IMR-90 (cell line): ENCODE results near the gene KL. TPM values are rescaled to one million over a fixed set of nuclear protein-coding genes. Genes with fewer than 3 reads are reported as not detected.

Experiments
- ATAC-seq: fragments of 200-7000 bp; cut with Tn5 transposase; 2 replicates; pipeline ENCODE4 v1.9.1; 2020; ENCODE audit warnings: low read depth, mild to moderate bottlenecking, moderate library complexity
- BruUV-seq: library from RNA; stranded (reverse); fragments of 400-500 nt; replicated peaks from 2 replicates; lab custom pipeline; 2021; lab: Mats Ljungman, UMichigan
- CTCF ChIA-PET: fragments of 300-600 bp; formaldehyde crosslinking; extraction: SDS; loops from one replicate; lab custom pipeline; 2021; ENCODE audit warnings: antibody characterized with exemption; lab: Yijun Ruan, JAX
- POLR2A ChIA-PET: fragments of 300-600 bp; sonication (Branson Sonifier 250); formaldehyde crosslinking; loops from one replicate; lab custom pipeline; 2022; ENCODE audit warnings: antibody characterized with exemption; ENCODE audit not compliant: unreplicated experiment; lab: Charles Lee
- DNase-seq: peaks from one replicate; pipeline ENCODE4 v3.0.0; 2013
- H2AFZ ChIP-seq: replicated peaks from 2 replicates; pipeline ENCODE3; 2013; ENCODE audit warnings: low read length, mild to moderate bottlenecking; ENCODE audit not compliant: poor library complexity
- H2AK5ac ChIP-seq: 2 replicates; pipeline ENCODE4 v1.6.1; 2013; ENCODE audit warnings: low read depth, low read length, inconsistent platforms
- H2AK9ac ChIP-seq: replicated peaks from 2 replicates; pipeline ENCODE3; 2013; ENCODE audit warnings: mild to moderate bottlenecking, low read depth, low read length, moderate library complexity; ENCODE audit not compliant: poor library complexity
- H2BK120ac ChIP-seq: 2 replicates; pipeline ENCODE4 v1.6.1; 2013; ENCODE audit warnings: low read depth, low read length, inconsistent platforms
- H2BK15ac ChIP-seq: 3 replicates; pipeline ENCODE4 v1.6.1; 2013; ENCODE audit warnings: low read depth, low read length, inconsistent platforms
- H2BK20ac ChIP-seq: 2 replicates; pipeline ENCODE4 v1.6.1; 2013; ENCODE audit warnings: low read depth, mild to moderate bottlenecking, inconsistent platforms, low read length, moderate library complexity
- H2BK5ac ChIP-seq: 2 replicates; pipeline ENCODE4 v1.6.1; 2013; ENCODE audit warnings: mild to moderate bottlenecking, low read depth, low read length, inconsistent platforms; ENCODE audit not compliant: poor library complexity, severe bottlenecking
- H3K14ac ChIP-seq: replicated peaks from 2 replicates; pipeline ENCODE4 v1.6.1; 2013; ENCODE audit warnings: low read depth, low read length, inconsistent platforms
- H3K18ac ChIP-seq: 2 replicates; pipeline ENCODE4 v1.6.1; 2013; ENCODE audit warnings: low read depth, low read length, control low read depth
- H3K23ac ChIP-seq: 2 replicates; pipeline ENCODE4 v1.6.1; 2013; ENCODE audit warnings: low read depth, low read length, inconsistent platforms
- H3K27ac ChIP-seq: 2 replicates; pipeline ENCODE4 v1.5.1; 2013; ENCODE audit warnings: mild to moderate bottlenecking, control low read depth, low read length; ENCODE audit not compliant: insufficient read depth
- H3K27me3 ChIP-seq: 2 replicates; pipeline ENCODE4 v1.6.1; 2013; ENCODE audit warnings: low read length; ENCODE audit not compliant: control insufficient read depth, insufficient read depth
- H3K36me3 ChIP-seq: 2 replicates; pipeline ENCODE4 v1.6.1; 2013; ENCODE audit warnings: low read length, mixed read lengths; ENCODE audit not compliant: control insufficient read depth, insufficient read depth
- H3K4ac ChIP-seq: 2 replicates; pipeline ENCODE4 v1.6.1; 2013; ENCODE audit warnings: low read depth, low read length, inconsistent platforms
- H3K4me1 ChIP-seq: 2 replicates; pipeline ENCODE4 v1.6.1; 2013; ENCODE audit warnings: low read length, mixed read lengths; ENCODE audit not compliant: control insufficient read depth, insufficient read depth
- H3K4me2 ChIP-seq: 2 replicates; pipeline ENCODE4 v1.6.1; 2013; ENCODE audit warnings: low read depth, mild to moderate bottlenecking, control low read depth, low read length, moderate library complexity
- H3K4me3 ChIP-seq: 2 replicates; pipeline ENCODE4 v1.5.1; 2013; ENCODE audit warnings: low read depth, mild to moderate bottlenecking, control low read depth, low read length, moderate library complexity; ENCODE audit not compliant: insufficient read depth
- H3K56ac ChIP-seq: 2 replicates; pipeline ENCODE4 v1.6.1; 2013; ENCODE audit warnings: low read length, inconsistent platforms; ENCODE audit not compliant: insufficient read depth; ENCODE audit errors: extremely low read depth
- H3K79me1 ChIP-seq, 2 experiments: 2 replicates each; pipeline ENCODE4 v1.6.1; 2013; ENCODE audit warnings: low read length in 2 of 2, inconsistent platforms in 1 of 2, low read depth in 1 of 2
- H3K9ac ChIP-seq: 2 replicates; pipeline ENCODE4 v1.6.1; 2013; ENCODE audit warnings: low read depth, low read length, control low read depth
- H3K9me1 ChIP-seq: 2 replicates; pipeline ENCODE4 v1.6.1; 2013; ENCODE audit warnings: low read length, inconsistent platforms; ENCODE audit not compliant: insufficient read depth
- H3K9me3 ChIP-seq: 2 replicates; pipeline ENCODE4 v1.6.1; 2013; ENCODE audit warnings: low read length; ENCODE audit not compliant: control insufficient read depth, insufficient read depth
- H4K20me1 ChIP-seq: 2 replicates; pipeline ENCODE4 v1.6.1; 2013; ENCODE audit warnings: low read length, inconsistent platforms; ENCODE audit not compliant: insufficient read depth
- H4K5ac ChIP-seq: 2 replicates; pipeline ENCODE4 v1.6.1; 2013; ENCODE audit warnings: mild to moderate bottlenecking, low read depth, low read length, control low read depth
- H4K8ac ChIP-seq, 2 experiments: 2 replicates each; pipeline ENCODE4 v1.6.1; 2013; ENCODE audit warnings: low read depth in 2 of 2, low read length in 2 of 2, control low read depth in 1 of 2, inconsistent platforms in 1 of 2
- H4K91ac ChIP-seq: 2 replicates; pipeline ENCODE4 v1.6.1; 2013; ENCODE audit warnings: low read depth, low read length, inconsistent platforms; ENCODE audit not compliant: insufficient read depth
- BHLHE40 ChIP-seq: fragments of 150-350 bp; IDR thresholded peaks from 2 replicates; pipeline ENCODE4 v1.6.1; 2016; ENCODE audit warnings: mild to moderate bottlenecking, low read depth, low read length
- CEBPB ChIP-seq: IDR thresholded peaks from 2 replicates; pipeline ENCODE4 v1.6.1; 2012; ENCODE audit warnings: low read depth, low read length, improper control_type of control experiment
- CHD1 ChIP-seq: IDR thresholded peaks from 2 replicates; pipeline ENCODE4 v1.6.1; 2012; ENCODE audit warnings: low read depth, low read length, improper control_type of control experiment
- CTCF ChIP-seq: conservative IDR thresholded peaks from 2 replicates; pipeline ENCODE4 v1.5.1; 2012; ENCODE audit warnings: mild to moderate bottlenecking, low read depth, low read length, improper control_type of control experiment
- FOS ChIP-seq: fragments of 150-350 bp; IDR thresholded peaks from 2 replicates; pipeline ENCODE4 v1.6.1; 2016; ENCODE audit warnings: low read depth, low read length
- MAFK ChIP-seq: IDR thresholded peaks from 2 replicates; pipeline ENCODE4 v1.6.1; 2012; ENCODE audit warnings: low read depth, low read length, improper control_type of control experiment
- MAZ ChIP-seq: IDR thresholded peaks from 2 replicates; pipeline ENCODE4 v1.6.1; 2012; ENCODE audit warnings: low read depth, mild to moderate bottlenecking, low read length, improper control_type of control experiment, moderate library complexity, borderline replicate concordance
- MXI1 ChIP-seq: IDR thresholded peaks from 2 replicates; pipeline ENCODE4 v1.6.1; 2012; ENCODE audit warnings: low read depth, mild to moderate bottlenecking, low read length, moderate library complexity, borderline replicate concordance
- NFE2L2 ChIP-seq: fragments of 150-350 bp; IDR thresholded peaks from 2 replicates; pipeline ENCODE4 v1.6.1; 2016; ENCODE audit warnings: low read depth, mild to moderate bottlenecking, low read length
- POLR2A ChIP-seq: IDR thresholded peaks from 2 replicates; pipeline ENCODE4 v1.6.1; 2012; ENCODE audit warnings: mild to moderate bottlenecking, low read depth, low read length
- RAD21 ChIP-seq: IDR thresholded peaks from 2 replicates; pipeline ENCODE4 v1.6.1; 2012; ENCODE audit warnings: low read length, improper control_type of control experiment
- RCOR1 ChIP-seq: IDR thresholded peaks from 2 replicates; pipeline ENCODE4 v1.6.1; 2012; ENCODE audit warnings: mild to moderate bottlenecking, low read length, improper control_type of control experiment; ENCODE audit not compliant: insufficient replicate concordance
- USF2 ChIP-seq: fragments of 150-350 bp; IDR thresholded peaks from 2 replicates; pipeline ENCODE4 v1.6.1; 2017; ENCODE audit warnings: mild to moderate bottlenecking, antibody characterized with exemption, low read length, low read depth
- WGBS, 2 experiments: methylation state at CpG; one replicate each; pipeline versions ENCODE4 v1.1.5 to v1.1.7; 2013; ENCODE audit warnings: missing lambda C conversion rate in 2 of 2; ENCODE audit not compliant: insufficient read length in 1 of 2; ENCODE audit errors: extremely low coverage in 2 of 2; 5-methylcytosine and 5-hydroxymethylcytosine counted together
- dilution Hi-C: fragments of 300-500 bp; cut with HindIII; formaldehyde crosslinking; loops from one replicate; pipeline ENCODE4 v1.14.3; 2018; ENCODE audit warnings: low sequenced_read_pairs; ENCODE audit not compliant: unreplicated experiment
- in situ Hi-C: fragments of 300-500 bp; cut with MboI; formaldehyde crosslinking; loops from 3 replicates; pipeline ENCODE4 v1.14.3; 2019; ENCODE audit warnings: low sequenced_read_pairs, inconsistent platforms, mixed read lengths
- intact Hi-C: fragments of 100-400 bp; cut with micrococcal nuclease; formaldehyde crosslinking; loops from 2 replicates; pipeline ENCODE4 v1.10.0; 2022
- polyA plus RNA-seq, 3 experiments: library from polyadenylated mRNA; depleted of rRNA; stranded (reverse); fragments of >200 nt; gene quantifications; 2 replicates each; pipeline ENCODE4 v1.2.3, GENCODE V29; 2012; ENCODE audit warnings: low replicate concordance in 1 of 3
- total RNA-seq: library from RNA; depleted of rRNA; stranded (reverse); fragments of >200 nt; gene quantifications from 2 replicates; pipeline ENCODE4 v1.2.3, GENCODE V29; 2012

The KL gene
- total and polyA plus RNA-seq, 2 of the 4 experiments (the other 2 are of a cell fraction), result not detected

- CTCF ChIA-PET, result interaction anchor here (1.0 kb wide), 1 partner anchor 13 kb away, joined by 5 read pairs; no protein-coding TSS in a partner anchor
- Histone ChIP-seq H2AK9ac (no peak overlapping the region), H4K5ac (no peak overlapping the region), H2BK120ac (no peak overlapping the region), H4K91ac (no peak overlapping the region), H2AK5ac (no peak overlapping the region), H3K23ac (no peak overlapping the region), H2BK15ac (no peak overlapping the region), H3K36me3 (no peaks in the 10 kb centered on the region), H3K4ac (no peak overlapping the region), H2AFZ (no peak overlapping the region), H4K20me1 (no peaks in the 10 kb centered on the region), H3K4me2 (no peak overlapping the region), H4K8ac (no peak overlapping the region), H3K56ac (no peak overlapping the region), H3K14ac (no peak overlapping the region), H3K9me3 (no peaks in the 10 kb centered on the region), H3K4me3 (no peak overlapping the region), H3K4me1 (no peaks in the 10 kb centered on the region), H3K9ac (no peak overlapping the region), H3K18ac (no peak overlapping the region), H2BK5ac (no peak overlapping the region), H3K27ac (no peak overlapping the region), H2BK20ac (no peak overlapping the region), H3K9me1 (no peaks in the 10 kb centered on the region), H3K27me3 (no peaks in the 10 kb centered on the region), H3K79me1 (no peaks in the 10 kb centered on the region)
- BruUV-seq, result no TSS peak
- TF ChIP-seq POLR2A (no peak), FOS (no peak), MAZ (no peak), RCOR1 (no peak), NFE2L2 (no peak), RAD21 (no peak), MAFK (no peak), CTCF (no peak), BHLHE40 (no peak), MXI1 (no peak), CHD1 (no peak), CEBPB (no peak), USF2 (no peak)
- 83% methylated on average over 1 of the region's 2 CpGs; no CpG with 5 or more reads in 1 of the 2 experiments for WGBS, 2 experiments
- peak; percentile 19 for DNase-seq
- in situ Hi-C loops, result no loop called here
- dilution Hi-C loops, result no loop called here
- ATAC-seq, result no peak
- POLR2A ChIA-PET, result no interaction called here
- intact Hi-C loops, result no loop called here
Measured at GRCh38 chr13:33070713-33071112, 54.5 kb downstream of the KL start.
